Measurements from ENCODE around the gene TNRC6B. TPM values are rescaled to one million over a fixed set of nuclear protein-coding genes. Genes with fewer than 3 reads are reported as not detected.

The TNRC6B gene
- total RNA-seq, 3 donors from 2014 or later: 32.8 to 53.1 (median 39.7) TPM

- Histone ChIP-seq H3K9me3 (no peaks in the 10 kb centered on the region), H3K27ac (no peak overlapping the region), H3K36me3 (no peaks in the 10 kb centered on the region), H3K4me1 (no peaks in the 10 kb centered on the region), H3K27me3 (no peaks in the 10 kb centered on the region), H3K4me3 (no peak overlapping the region)
- intact Hi-C loops (cut with DNase I; ENCODE audit: low total_unique reads): no loop called here
- no peak for DNase-seq (ENCODE audit: low spot score in 2 of 2)
- TF ChIP-seq CTCF (IDR thresholded peaks at IDR 0.05) (no peak), POLR2A (IDR thresholded peaks at IDR 0.05) (no peak), POLR2AphosphoS5 (IDR thresholded peaks at IDR 0.05) (no peak)
Measured at GRCh38 chr22:40381461-40381860, 203.7 kb downstream of the TNRC6B start.

DNA sequence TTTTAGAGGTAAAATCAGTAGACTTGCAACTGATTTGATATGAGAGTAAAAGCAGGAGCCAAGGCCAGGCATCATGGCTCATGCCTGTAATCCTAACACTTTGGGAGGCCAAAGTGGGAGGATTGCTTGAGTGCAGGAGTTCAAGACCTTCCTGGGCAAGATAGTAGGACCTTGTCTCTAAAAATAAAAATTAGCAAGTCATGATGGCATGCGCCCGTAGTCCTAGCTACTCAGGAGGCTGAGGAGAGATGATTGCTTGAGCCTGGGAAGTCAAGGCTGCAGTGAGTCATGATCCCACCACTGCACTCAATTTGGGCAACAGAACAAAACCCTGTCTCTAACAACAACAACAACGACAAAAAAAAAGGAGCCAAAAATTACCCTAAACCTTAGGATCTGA, 206.2 kb downstream of the TNRC6B start:
- H3K27me3 ChIP-seq: no peaks in the 10 kb centered on the region
- H3K36me3 ChIP-seq: no peaks in the 10 kb centered on the region
- TF ChIP-seq POLR2AphosphoS5 (IDR thresholded peaks at IDR 0.05) (no peak), CTCF (IDR thresholded peaks at IDR 0.05) (no peak), POLR2A (IDR thresholded peaks at IDR 0.05) (no peak)
- H3K4me3 ChIP-seq: no peak overlapping the region
- H3K9me3 ChIP-seq: no peaks in the 10 kb centered on the region
- no peak overlapping the region for H3K27ac ChIP-seq
- DNase-seq (ENCODE audit: low spot score in 2 of 2): no peak
- intact Hi-C loops (cut with DNase I; ENCODE audit: low total_unique reads): no loop called here
- H3K4me1 ChIP-seq: no peaks in the 10 kb centered on the region

DNA sequence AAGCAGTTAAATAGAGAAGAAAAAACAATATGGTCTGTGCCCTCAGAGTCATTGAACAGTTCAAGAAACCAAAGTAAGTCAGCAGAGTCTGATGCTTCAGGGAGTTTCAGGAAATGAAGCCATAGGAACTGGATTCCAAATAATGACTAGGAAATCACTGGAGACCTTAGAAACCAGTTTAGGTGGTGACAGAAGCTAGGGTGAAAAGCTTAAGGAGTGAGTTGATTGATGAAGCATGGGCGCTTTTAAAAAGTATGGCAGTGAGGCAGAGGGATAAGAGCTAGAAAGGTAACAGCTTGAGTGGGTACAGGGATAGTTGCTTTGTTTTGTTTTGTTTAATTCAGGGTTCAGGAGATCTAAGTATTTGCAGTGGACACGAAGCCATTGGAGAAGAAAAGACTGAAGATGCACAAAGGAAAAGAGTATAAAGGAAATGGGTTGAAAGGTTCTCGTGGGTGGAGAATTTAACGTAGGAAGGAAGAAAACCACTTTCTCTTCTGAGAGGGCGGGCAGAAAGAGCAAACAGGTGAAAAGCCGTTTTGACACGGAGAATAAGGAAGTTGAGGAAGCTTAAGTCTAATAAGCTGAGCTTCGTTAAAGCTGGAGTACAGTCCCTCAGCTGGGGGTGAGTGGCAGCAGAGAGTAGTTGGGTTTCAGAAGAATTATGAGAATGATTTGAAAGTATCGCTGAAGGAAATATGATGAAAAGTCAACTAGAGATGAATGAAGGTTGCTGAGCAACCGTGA, 207.5 kb downstream of the TNRC6B start:
- no peak overlapping the region for H3K4me3 ChIP-seq
- intact Hi-C loops (cut with DNase I; ENCODE audit: low total_unique reads): no loop called here

More for the DNA sequence above, 207.5 kb downstream of the TNRC6B start:
- Histone ChIP-seq H3K36me3 (no peaks in the 10 kb centered on the region), H3K27ac (peak overlapping the region in 1 of 2 donors; percentile 7), H3K27me3 (no peaks in the 10 kb centered on the region), H3K4me1 (no peaks in the 10 kb centered on the region), H3K9me3 (no peaks in the 10 kb centered on the region)
- TF ChIP-seq CTCF (IDR thresholded peaks at IDR 0.05): no peak
- TF ChIP-seq POLR2A (IDR thresholded peaks at IDR 0.05): no peak
- TF ChIP-seq POLR2AphosphoS5 (IDR thresholded peaks at IDR 0.05): no peak
- no peak for DNase-seq (ENCODE audit: low spot score in 2 of 2)

Other genes with a start within 250 kb of the TNRC6B start
- gene TMA7B, start 217.5 kb upstream of the TNRC6B start, total RNA-seq: under 1 TPM in 1 of 3 donors, not detected in 2; 0.16 TPM
- 10 to 100 TPM in 1 of 3 donors, 1 to 10 TPM in 2; 4.5 to 15.5 (median 7.5) TPM for gene FAM83F, start 183.0 kb upstream of the TNRC6B start, total RNA-seq
- gene ADSL, start 168.6 kb downstream of the TNRC6B start, total RNA-seq: 10 to 100 TPM; 66.6 to 92.3 (median 74.7) TPM
- gene SGSM3, start 192.7 kb downstream of the TNRC6B start, total RNA-seq: 10 to 100 TPM; 34.7 to 69.2 (median 55.3) TPM

All from breast epithelium (tissue), 4 donors.